HEK293 (cell line): ENCODE results near the gene TGFB2.
A peak's percentile ranks its signal among the peaks of the same experiment; 100 is the strongest.

Source experiments
- CTCF ChIA-PET: fragments of 350-600 bp; formaldehyde crosslinking; extraction: SDS; loops from one replicate; lab custom pipeline; 2021; ENCODE audit warnings: antibody characterized with exemption; lab: Yijun Ruan, JAX
- POLR2A ChIA-PET: fragments of 300-600 bp; formaldehyde crosslinking; extraction: SDS; loops from one replicate; lab custom pipeline; 2020; ENCODE audit warnings: antibody characterized with exemption, inconsistent platforms; lab: Yijun Ruan, JAX
- H3K27ac ChIP-seq: fragments of 200-500 bp; sonication (Bioruptor generic); 2 replicates; pipeline ENCODE4 v1.5.1; 2014; ENCODE audit warnings: low read depth, low read length, control low read depth, inconsistent platforms; ENCODE audit errors: extremely low read depth
- H3K36me3 ChIP-seq, 2 experiments: fragments of 200-500 bp in 1 of 2; sonication (Bioruptor generic) in 1 of 2; 1 replicate in 1 of 2; 2 replicates in 1 of 2; pipeline ENCODE4 v1.5.1; 2014 to 2017; ENCODE audit warnings: inconsistent platforms in 2 of 2, low read length in 2 of 2; ENCODE audit not compliant: control insufficient read depth in 2 of 2, insufficient read depth in 1 of 2
- H3K4me1 ChIP-seq: fragments of 200-500 bp; sonication (Bioruptor generic); 2 replicates; pipeline ENCODE4 v1.5.1; 2014; ENCODE audit warnings: mild to moderate bottlenecking, low read length, inconsistent platforms; ENCODE audit not compliant: control insufficient read depth, insufficient read depth
- H3K4me3 ChIP-seq: 2 replicates; pipeline ENCODE4 v1.5.1; 2011; ENCODE audit warnings: low read depth, mild to moderate bottlenecking, control low read depth, low read length, moderate library complexity
- H3K9me3 ChIP-seq: fragments of 200-500 bp; sonication (Bioruptor generic); 2 replicates; pipeline ENCODE4 v1.5.1; 2014; ENCODE audit warnings: low read depth, low read length, inconsistent platforms; ENCODE audit not compliant: control insufficient read depth, insufficient read depth
- ELK4 ChIP-seq: IDR thresholded peaks from 2 replicates; pipeline ENCODE4 v1.6.1; 2011; ENCODE audit warnings: mild to moderate bottlenecking, low read depth, low read length, borderline replicate concordance
- INSM2 ChIP-seq: fragments of 450-650 bp; formaldehyde crosslinking; IDR thresholded peaks from 2 replicates; pipeline ENCODE4 v1.5.1; 2016; ENCODE audit warnings: missing biosample characterization, missing genetic modification characterization
- MEIS1 ChIP-seq: sonication (generic); formaldehyde crosslinking; IDR thresholded peaks from 2 replicates; pipeline ENCODE4 v1.8.1; 2022; ENCODE audit warnings: missing genetic modification reagents, mild to moderate bottlenecking, borderline replicate concordance
- PRDM10 ChIP-seq: fragments of 450-650 bp; formaldehyde crosslinking; IDR thresholded peaks from 2 replicates; pipeline ENCODE4 v1.5.1; 2016; ENCODE audit warnings: missing biosample characterization, missing genetic modification characterization
- PRDM4 ChIP-seq: fragments of 450-650 bp; formaldehyde crosslinking; IDR thresholded peaks from 2 replicates; pipeline ENCODE4 v1.5.1; 2017; ENCODE audit warnings: missing biosample characterization, missing genetic modification characterization
- SP7 ChIP-seq: fragments of 450-650 bp; formaldehyde crosslinking; IDR thresholded peaks from 2 replicates; pipeline ENCODE4 v1.5.1; 2016; ENCODE audit warnings: missing biosample characterization, missing genetic modification characterization
- ZBTB17 ChIP-seq: fragments of 450-650 bp; formaldehyde crosslinking; IDR thresholded peaks from 2 replicates; pipeline ENCODE4 v1.5.1; 2016; ENCODE audit warnings: missing biosample characterization, missing genetic modification characterization
- ZNF184 ChIP-seq: fragments of 450-650 bp; IDR thresholded peaks from 2 replicates; pipeline ENCODE4 v1.5.1; 2018; ENCODE audit warnings: missing biosample characterization, mild to moderate bottlenecking, missing genetic modification characterization
- ZNF335 ChIP-seq: fragments of 450-650 bp; formaldehyde crosslinking; conservative IDR thresholded peaks from 2 replicates; pipeline ENCODE4 v1.5.1; 2016; ENCODE audit warnings: missing biosample characterization, missing genetic modification characterization
- ZNF350 ChIP-seq: fragments of 450-650 bp; formaldehyde crosslinking; IDR thresholded peaks from 2 replicates; pipeline ENCODE4 v1.5.0; 2017; ENCODE audit warnings: missing biosample characterization, mild to moderate bottlenecking, missing genetic modification characterization
- ZNF394 ChIP-seq: fragments of 450-650 bp; formaldehyde crosslinking; IDR thresholded peaks from 2 replicates; pipeline ENCODE4 v1.5.1; 2016; ENCODE audit warnings: missing biosample characterization, missing genetic modification characterization, mild to moderate bottlenecking, moderate library complexity, borderline replicate concordance
- ZNF561 ChIP-seq: fragments of 450-650 bp; IDR thresholded peaks from 2 replicates; pipeline ENCODE4 v1.5.1; 2018; ENCODE audit warnings: missing biosample characterization, missing genetic modification characterization, borderline replicate concordance
- ZNF580 ChIP-seq: fragments of 450-650 bp; formaldehyde crosslinking; IDR thresholded peaks from 2 replicates; pipeline ENCODE4 v1.5.1; 2016; ENCODE audit warnings: missing biosample characterization, missing genetic modification characterization
- ZNF707 ChIP-seq: fragments of 450-650 bp; formaldehyde crosslinking; IDR thresholded peaks from 2 replicates; pipeline ENCODE4 v1.5.1; 2016; ENCODE audit warnings: missing biosample characterization, missing genetic modification characterization
- TF ChIP-seq, protein P1 (sequence below): fragments of 450-650 bp; formaldehyde crosslinking; conservative IDR thresholded peaks from 2 replicates; pipeline ENCODE4 v1.5.1; 2016; ENCODE audit warnings: low read depth, missing biosample characterization, missing genetic modification characterization
- TF ChIP-seq, protein P2 (sequence below): fragments of 450-650 bp; IDR thresholded peaks from 2 replicates; pipeline ENCODE4 v1.5.1; 2018; ENCODE audit warnings: missing biosample characterization, mild to moderate bottlenecking, missing genetic modification characterization

TGFB2 gene

GRCh38 chr1:218304281-218305039 is 40.7 kb upstream of the TGFB2 start:
- Histone ChIP-seq H3K9me3 (no peaks in the 10 kb centered on the region), H3K4me1 (peaks cover 18% of the 10 kb centered on the region), H3K27ac (no peak overlapping the region), H3K36me3 (peaks cover 0 to 23% of the 10 kb centered on the region in 2 experiments; a peak in 1 of 3 replicates), H3K4me3 (no peak overlapping the region)
- ChIA-PET CTCF (interaction anchor here (0.7 to 1.6 kb wide), 4 partner anchors 15 to 161 kb away, joined by 3 to 7 read pairs (median 4); no protein-coding TSS in a partner anchor), POLR2A (no interaction called here)
- TF ChIP-seq ZNF335 (peak; percentile 71), INSM2 (tag by site-specific recombination) (0 out of 2 replicates have a peak, but pooled peaks have one; percentile 28), ZNF580 (tag by site-specific recombination) (0 out of 2 replicates have a peak, but pooled peaks have one; percentile 22), ZNF561 (tag by site-specific recombination) (peak; percentile 78; the same call in 1 of the 2 replicates), ELK4 (no peak), PRDM10 (tag by site-specific recombination) (peak; percentile 37; the same call in 1 of the 2 replicates), ZNF350 (tag by site-specific recombination) (no peak), ZBTB17 (tag by site-specific recombination) (peak; percentile 85), ZNF394 (tag by site-specific recombination) (no peak), MEIS1 (CRISPR knock-in tag) (peak; percentile 92), PRDM4 (peak; percentile 80), ZNF184 (tag by site-specific recombination) (0 out of 2 replicates have a peak, but pooled peaks have one; percentile 67), ZNF707 (tag by site-specific recombination) (no peak), SP7 (tag by site-specific recombination) (peak; percentile 91)
- TF ChIP-seq, protein P1, sequence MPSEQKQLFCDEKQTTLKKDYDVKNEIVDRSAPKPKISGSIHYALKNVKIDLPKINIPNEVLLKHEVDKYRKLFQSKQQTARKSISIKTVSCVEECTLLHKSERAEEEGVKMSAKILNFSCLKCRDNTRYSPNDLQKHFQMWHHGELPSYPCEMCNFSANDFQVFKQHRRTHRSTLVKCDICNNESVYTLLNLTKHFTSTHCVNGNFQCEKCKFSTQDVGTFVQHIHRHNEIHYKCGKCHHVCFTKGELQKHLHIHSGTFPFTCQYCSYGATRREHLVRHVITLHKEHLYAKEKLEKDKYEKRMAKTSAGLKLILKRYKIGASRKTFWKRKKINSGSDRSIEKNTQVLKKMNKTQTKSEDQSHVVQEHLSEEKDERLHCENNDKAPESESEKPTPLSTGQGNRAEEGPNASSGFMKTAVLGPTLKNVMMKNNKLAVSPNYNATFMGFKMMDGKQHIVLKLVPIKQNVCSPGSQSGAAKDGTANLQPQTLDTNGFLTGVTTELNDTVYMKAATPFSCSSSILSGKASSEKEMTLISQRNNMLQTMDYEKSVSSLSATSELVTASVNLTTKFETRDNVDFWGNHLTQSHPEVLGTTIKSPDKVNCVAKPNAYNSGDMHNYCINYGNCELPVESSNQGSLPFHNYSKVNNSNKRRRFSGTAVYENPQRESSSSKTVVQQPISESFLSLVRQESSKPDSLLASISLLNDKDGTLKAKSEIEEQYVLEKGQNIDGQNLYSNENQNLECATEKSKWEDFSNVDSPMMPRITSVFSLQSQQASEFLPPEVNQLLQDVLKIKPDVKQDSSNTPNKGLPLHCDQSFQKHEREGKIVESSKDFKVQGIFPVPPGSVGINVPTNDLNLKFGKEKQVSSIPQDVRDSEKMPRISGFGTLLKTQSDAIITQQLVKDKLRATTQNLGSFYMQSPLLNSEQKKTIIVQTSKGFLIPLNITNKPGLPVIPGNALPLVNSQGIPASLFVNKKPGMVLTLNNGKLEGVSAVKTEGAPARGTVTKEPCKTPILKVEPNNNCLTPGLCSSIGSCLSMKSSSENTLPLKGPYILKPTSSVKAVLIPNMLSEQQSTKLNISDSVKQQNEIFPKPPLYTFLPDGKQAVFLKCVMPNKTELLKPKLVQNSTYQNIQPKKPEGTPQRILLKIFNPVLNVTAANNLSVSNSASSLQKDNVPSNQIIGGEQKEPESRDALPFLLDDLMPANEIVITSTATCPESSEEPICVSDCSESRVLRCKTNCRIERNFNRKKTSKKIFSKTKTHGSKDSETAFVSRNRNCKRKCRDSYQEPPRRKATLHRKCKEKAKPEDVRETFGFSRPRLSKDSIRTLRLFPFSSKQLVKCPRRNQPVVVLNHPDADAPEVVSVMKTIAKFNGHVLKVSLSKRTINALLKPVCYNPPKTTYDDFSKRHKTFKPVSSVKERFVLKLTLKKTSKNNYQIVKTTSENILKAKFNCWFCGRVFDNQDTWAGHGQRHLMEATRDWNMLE: 0 out of 2 replicates have a peak, but pooled peaks have one; percentile 47
- TF ChIP-seq, protein P2, sequence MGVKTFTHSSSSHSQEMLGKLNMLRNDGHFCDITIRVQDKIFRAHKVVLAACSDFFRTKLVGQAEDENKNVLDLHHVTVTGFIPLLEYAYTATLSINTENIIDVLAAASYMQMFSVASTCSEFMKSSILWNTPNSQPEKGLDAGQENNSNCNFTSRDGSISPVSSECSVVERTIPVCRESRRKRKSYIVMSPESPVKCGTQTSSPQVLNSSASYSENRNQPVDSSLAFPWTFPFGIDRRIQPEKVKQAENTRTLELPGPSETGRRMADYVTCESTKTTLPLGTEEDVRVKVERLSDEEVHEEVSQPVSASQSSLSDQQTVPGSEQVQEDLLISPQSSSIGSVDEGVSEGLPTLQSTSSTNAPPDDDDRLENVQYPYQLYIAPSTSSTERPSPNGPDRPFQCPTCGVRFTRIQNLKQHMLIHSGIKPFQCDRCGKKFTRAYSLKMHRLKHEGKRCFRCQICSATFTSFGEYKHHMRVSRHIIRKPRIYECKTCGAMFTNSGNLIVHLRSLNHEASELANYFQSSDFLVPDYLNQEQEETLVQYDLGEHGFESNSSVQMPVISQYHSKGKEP: peak; percentile 68
